Fibroblast of villous mesenchyme (primary cell): ENCODE measurements around the gene RNF166. TPM values are rescaled to one million over a fixed set of nuclear protein-coding genes. Genes with fewer than 3 reads are reported as not detected.

Experiments
- DNase-seq: peaks from one replicate; pipeline ENCODE4 v3.0.0-alpha.2; 2010; ENCODE audit warnings: low read depth
- H3K4me3 ChIP-seq: 2 replicates; pipeline ENCODE4 v1.5.1; 2011; ENCODE audit warnings: low read depth, mild to moderate bottlenecking, low read length
- total RNA-seq: library from RNA; depleted of rRNA; stranded (reverse); fragments of >200 nt; gene quantifications from 2 replicates; pipeline ENCODE4 v1.2.3, GENCODE V29; 2012
- TF ChIP-seq, protein P1 (sequence below): IDR thresholded peaks from 2 replicates; pipeline ENCODE4 v1.5.1; 2012; ENCODE audit warnings: low read depth, mild to moderate bottlenecking, low read length; ENCODE audit not compliant: insufficient read depth

RNF166 gene
- total RNA-seq, 1 donor: 13.0 TPM

DNA sequence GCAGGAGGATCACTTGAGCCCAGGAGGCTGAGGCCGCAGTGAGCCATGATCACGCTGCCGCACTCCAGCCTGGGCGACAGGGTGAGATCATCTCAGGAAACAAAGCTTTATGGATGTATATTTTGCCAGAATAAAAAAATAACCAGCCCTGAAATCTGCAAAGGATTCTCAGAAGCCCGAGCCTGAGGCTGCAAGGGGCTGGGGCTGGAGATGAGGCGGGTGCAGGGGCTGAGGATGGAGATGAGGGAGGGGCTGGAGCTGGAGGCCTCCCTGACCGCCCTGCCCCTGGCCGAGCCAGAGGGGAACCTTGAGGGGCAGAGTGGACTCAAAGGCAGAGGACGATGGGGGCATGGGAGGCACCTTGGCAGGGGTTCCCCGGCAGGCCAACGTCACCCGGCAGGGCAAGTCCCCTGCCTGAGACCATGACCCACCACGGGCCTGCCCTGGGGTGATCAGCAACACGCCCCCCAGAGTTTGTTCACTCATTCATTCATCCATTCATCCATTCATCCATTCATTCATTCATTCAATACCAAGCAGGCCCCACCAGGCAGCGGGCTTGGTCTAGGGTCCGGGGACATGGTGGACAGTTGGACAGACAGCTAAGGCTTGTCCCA is 46.3 kb upstream of the RNF166 start:
- no peak for DNase-seq

GRCh38 chr16:88750854-88751253 is 44.6 kb upstream of the RNF166 start:
- no peak overlapping the region for H3K4me3 ChIP-seq
- DNase-seq: no peak
- TF ChIP-seq, protein P1, sequence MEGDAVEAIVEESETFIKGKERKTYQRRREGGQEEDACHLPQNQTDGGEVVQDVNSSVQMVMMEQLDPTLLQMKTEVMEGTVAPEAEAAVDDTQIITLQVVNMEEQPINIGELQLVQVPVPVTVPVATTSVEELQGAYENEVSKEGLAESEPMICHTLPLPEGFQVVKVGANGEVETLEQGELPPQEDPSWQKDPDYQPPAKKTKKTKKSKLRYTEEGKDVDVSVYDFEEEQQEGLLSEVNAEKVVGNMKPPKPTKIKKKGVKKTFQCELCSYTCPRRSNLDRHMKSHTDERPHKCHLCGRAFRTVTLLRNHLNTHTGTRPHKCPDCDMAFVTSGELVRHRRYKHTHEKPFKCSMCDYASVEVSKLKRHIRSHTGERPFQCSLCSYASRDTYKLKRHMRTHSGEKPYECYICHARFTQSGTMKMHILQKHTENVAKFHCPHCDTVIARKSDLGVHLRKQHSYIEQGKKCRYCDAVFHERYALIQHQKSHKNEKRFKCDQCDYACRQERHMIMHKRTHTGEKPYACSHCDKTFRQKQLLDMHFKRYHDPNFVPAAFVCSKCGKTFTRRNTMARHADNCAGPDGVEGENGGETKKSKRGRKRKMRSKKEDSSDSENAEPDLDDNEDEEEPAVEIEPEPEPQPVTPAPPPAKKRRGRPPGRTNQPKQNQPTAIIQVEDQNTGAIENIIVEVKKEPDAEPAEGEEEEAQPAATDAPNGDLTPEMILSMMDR: no peak

More for the DNA sequence above, 46.3 kb upstream of the RNF166 start:
- TF ChIP-seq, protein P1: no peak
- no peak overlapping the region for H3K4me3 ChIP-seq

DNA sequence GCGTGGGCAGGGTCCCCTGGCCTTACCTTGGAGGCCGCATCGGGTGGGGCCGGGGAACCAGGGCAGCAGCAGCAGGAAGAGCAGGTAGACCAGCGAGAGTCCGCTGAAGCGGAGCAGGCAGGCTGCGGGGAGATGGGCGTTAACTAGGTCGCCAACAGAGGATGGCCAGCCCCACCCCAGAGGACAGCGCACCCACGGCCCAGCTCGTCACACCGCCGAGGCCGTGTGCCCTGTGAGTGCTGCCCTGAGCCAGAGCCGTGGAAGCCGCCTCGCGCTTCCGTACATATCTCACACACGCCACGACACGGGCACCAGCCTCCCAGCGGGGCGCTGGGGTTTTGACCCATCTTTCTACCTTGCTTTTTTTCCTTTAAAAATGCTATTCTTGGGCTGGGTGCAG is 43.1 kb upstream of the RNF166 start:
- no peak for DNase-seq
- no peak overlapping the region for H3K4me3 ChIP-seq
- TF ChIP-seq, protein P1: no peak

DNA sequence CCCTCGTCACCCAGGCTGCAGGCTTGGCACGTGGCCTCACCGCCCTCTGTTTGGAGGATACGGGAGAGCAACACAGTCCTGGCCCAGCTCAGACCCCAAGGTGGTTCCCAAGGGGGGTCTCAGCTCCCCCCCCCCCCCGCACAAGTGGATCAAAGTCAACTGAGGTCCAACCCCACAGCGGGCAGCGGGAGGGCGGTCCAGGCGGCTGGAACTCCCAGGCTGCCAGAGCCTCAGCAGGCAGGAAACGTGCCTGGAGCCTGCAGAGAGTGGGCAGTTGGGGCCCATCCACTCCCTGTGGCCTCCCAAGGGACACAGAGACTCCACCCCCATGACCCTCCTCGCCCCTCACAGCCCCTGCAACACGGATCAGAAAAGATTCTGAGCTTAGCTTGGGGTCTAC is 42.2 kb upstream of the RNF166 start:
- TF ChIP-seq, protein P1: no peak
- no peak overlapping the region for H3K4me3 ChIP-seq
- DNase-seq: no peak

DNA sequence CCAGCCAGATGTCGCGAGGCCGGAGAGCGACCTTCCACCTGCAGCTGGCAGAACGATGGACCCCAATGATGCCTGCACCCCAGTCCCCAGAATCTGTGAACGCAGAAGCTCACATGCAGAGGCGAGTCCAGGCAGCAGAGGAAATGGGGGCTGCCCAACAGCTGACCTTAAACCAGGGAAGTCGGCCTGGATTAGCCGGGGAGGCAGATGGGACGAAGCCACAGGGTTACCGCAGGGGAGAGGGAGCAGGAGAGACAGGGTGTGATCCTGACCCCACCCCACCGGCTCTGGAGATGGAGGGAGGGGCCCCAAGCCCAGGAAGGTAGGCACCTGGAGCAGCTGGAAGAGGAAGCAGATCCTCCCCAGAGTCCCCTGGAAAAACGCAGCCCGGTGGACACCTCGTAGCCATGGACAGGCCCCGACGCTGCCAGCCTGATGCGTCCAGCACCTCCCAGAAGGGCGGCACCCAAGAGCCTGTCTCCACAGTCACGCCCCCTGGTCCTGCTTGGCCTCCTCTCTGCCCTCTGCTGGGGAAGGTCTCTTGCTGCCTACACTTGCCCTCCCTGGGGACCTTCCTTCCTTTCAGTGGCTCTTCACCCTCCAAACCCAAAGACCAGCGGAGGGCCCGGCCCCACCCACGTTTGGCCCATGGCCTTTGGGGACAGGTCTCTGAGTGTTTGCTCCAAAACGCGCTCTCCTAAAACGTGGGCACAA is 41.5 kb upstream of the RNF166 start:
- DNase-seq: no peak
- no peak overlapping the region for H3K4me3 ChIP-seq
- TF ChIP-seq, protein P1: no peak

- TF ChIP-seq, protein P1: no peak
- DNase-seq: no peak
- no peak overlapping the region for H3K4me3 ChIP-seq
Measured at GRCh38 chr16:88746506-88746905, 40.3 kb upstream of the RNF166 start.
